Esophagus squamous epithelium (tissue), 4 donors: ENCODE measurements around the gene RANBP3.

ENCODE experiments used
- POLR2A ChIP-seq, 4 donors: fragments of 450-650 bp; IDR thresholded peaks; one replicate each; pipeline ENCODE4 v1.6.1; 2017; ENCODE audit warnings: antibody characterized with exemption in 4 of 4, mild to moderate bottlenecking in 4 of 4, moderate library complexity in 3 of 4
- TF ChIP-seq, protein P1 (sequence below), 6 experiments: fragments of 450-650 bp in 4 of 6; fragments of 200-600 bp in 2 of 6; sonication (generic) in 2 of 6; IDR thresholded peaks; one replicate each; pipeline ENCODE4 v1.5.1; 2016 to 2019; ENCODE audit warnings: antibody characterized with exemption in 6 of 6, mild to moderate bottlenecking in 4 of 6, moderate library complexity in 4 of 6

DNA sequence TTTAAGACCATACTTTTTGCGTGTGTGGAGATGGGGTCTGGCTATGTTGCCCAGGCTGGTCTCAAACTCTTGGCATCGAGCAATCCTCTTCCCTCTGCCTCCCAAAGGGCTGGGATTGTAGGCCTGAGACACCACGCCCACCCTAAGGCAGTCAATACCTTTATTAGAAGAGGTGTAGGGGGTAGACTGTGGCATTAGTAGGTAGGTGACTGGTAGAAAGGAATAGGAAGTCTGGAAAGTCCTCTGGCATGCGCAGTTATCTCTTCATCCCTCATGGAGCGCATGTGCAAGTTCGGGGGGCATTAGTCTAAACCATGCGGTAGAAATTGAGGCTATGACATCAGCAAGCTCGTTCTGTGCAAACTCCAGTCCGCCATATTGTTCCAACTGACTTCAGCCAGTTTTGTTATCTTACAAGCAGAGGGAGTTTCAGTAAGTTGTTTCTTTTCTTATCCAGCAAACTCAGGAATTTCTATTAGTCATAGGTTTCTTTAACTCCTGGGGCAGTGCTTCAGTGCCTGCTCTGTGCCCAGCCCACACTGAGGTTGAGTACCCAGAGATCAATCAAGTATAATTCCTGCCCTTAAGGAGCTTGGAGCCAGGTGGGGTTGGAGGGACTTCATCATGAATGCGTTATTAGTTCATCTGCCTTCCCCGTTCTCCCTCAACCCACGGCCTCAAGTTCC lies 7.3 kb upstream of the RANBP3 start:
- TF ChIP-seq, protein P1, sequence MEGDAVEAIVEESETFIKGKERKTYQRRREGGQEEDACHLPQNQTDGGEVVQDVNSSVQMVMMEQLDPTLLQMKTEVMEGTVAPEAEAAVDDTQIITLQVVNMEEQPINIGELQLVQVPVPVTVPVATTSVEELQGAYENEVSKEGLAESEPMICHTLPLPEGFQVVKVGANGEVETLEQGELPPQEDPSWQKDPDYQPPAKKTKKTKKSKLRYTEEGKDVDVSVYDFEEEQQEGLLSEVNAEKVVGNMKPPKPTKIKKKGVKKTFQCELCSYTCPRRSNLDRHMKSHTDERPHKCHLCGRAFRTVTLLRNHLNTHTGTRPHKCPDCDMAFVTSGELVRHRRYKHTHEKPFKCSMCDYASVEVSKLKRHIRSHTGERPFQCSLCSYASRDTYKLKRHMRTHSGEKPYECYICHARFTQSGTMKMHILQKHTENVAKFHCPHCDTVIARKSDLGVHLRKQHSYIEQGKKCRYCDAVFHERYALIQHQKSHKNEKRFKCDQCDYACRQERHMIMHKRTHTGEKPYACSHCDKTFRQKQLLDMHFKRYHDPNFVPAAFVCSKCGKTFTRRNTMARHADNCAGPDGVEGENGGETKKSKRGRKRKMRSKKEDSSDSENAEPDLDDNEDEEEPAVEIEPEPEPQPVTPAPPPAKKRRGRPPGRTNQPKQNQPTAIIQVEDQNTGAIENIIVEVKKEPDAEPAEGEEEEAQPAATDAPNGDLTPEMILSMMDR (IDR thresholded peaks at IDR 0.05): no peak
- no peak for TF ChIP-seq POLR2A (IDR thresholded peaks at IDR 0.05)
